ENCODE results near the gene LSMEM2. TPM values are rescaled to one million over a fixed set of nuclear protein-coding genes. Genes with fewer than 3 reads are reported as not detected.

The LSMEM2 gene
- total and polyA plus RNA-seq, 9 of the 15 experiments (the other 6 are each of a cell fraction or from before 2014, with no cell fraction given): not detected

- no peak for TF ChIP-seq HBP1 (CRISPR knock-in tag; IDR thresholded peaks at IDR 0.05)
- no peak for TF ChIP-seq CAMTA2 (CRISPR knock-in tag; conservative IDR thresholded peaks at IDR 0.05)
- TF ChIP-seq POU5F1 (IDR thresholded peaks at IDR 0.05; ENCODE audit: borderline replicate concordance, low read depth, low read length, partially characterized antibody): no peak
- peak; percentile 62 to 67 for TF ChIP-seq NRF1 (conservative IDR thresholded peaks at IDR 0.05 in 1 of 2, IDR thresholded peaks at IDR 0.05 in 1 of 2)
- no peak for TF ChIP-seq DLX4 (CRISPR knock-in tag; IDR thresholded peaks at IDR 0.05)
- no peak for TF ChIP-seq PPARD (CRISPR knock-in tag; IDR thresholded peaks at IDR 0.05)
- TF ChIP-seq THRA (IDR thresholded peaks at IDR 0.05): no peak
- no peak for TF ChIP-seq ATF4 (CRISPR knock-in tag; IDR thresholded peaks at IDR 0.05)
- peak; percentile 49 for TF ChIP-seq EGR1 (conservative IDR thresholded peaks at IDR 0.05)
- TF ChIP-seq MBD2 (IDR thresholded peaks at IDR 0.05; ENCODE audit: borderline replicate concordance, low read depth): peak; percentile 75; the same call in 1 of the 2 replicates
- no peak for TF ChIP-seq MLX (CRISPR knock-in tag; conservative IDR thresholded peaks at IDR 0.05)
- no peak for TF ChIP-seq CTCFL (IDR thresholded peaks at IDR 0.05; ENCODE audit: borderline replicate concordance, insufficient read depth, low read depth, low read length, poor library complexity, severe bottlenecking)
- TF ChIP-seq ZNF431 (CRISPR knock-in tag; IDR thresholded peaks at IDR 0.05): no peak
- no peak for TF ChIP-seq TCF7L2 (IDR thresholded peaks at IDR 0.05; ENCODE audit: low read depth, low read length)
Observed at GRCh38 chr3:50327943-50328691, 49.2 kb downstream of the LSMEM2 start, which contains the start of gene TUSC2 (continued).
